Rectal smooth muscle tissue (tissue), 1 donor: ENCODE data around the gene GDF10.

Experiments
- H3K27ac ChIP-seq: one replicate; pipeline ENCODE4 v1.7.0; 2013; ENCODE audit warnings: low read depth, low read length, inconsistent platforms
- H3K27me3 ChIP-seq: one replicate; pipeline ENCODE4 v1.7.0; 2013; ENCODE audit warnings: low read length; ENCODE audit not compliant: control insufficient read depth, insufficient read depth
- H3K36me3 ChIP-seq: one replicate; pipeline ENCODE4 v1.7.0; 2013; ENCODE audit warnings: low read length; ENCODE audit not compliant: control insufficient read depth, insufficient read depth
- H3K4me1 ChIP-seq: one replicate; pipeline ENCODE4 v1.7.0; 2013; ENCODE audit warnings: low read length; ENCODE audit not compliant: control insufficient read depth, insufficient read depth
- H3K4me3 ChIP-seq: one replicate; pipeline ENCODE4 v1.7.0; 2013; ENCODE audit warnings: low read length
- H3K9ac ChIP-seq: one replicate; pipeline ENCODE4 v1.7.0; 2013; ENCODE audit warnings: low read length

GDF10 gene

DNA sequence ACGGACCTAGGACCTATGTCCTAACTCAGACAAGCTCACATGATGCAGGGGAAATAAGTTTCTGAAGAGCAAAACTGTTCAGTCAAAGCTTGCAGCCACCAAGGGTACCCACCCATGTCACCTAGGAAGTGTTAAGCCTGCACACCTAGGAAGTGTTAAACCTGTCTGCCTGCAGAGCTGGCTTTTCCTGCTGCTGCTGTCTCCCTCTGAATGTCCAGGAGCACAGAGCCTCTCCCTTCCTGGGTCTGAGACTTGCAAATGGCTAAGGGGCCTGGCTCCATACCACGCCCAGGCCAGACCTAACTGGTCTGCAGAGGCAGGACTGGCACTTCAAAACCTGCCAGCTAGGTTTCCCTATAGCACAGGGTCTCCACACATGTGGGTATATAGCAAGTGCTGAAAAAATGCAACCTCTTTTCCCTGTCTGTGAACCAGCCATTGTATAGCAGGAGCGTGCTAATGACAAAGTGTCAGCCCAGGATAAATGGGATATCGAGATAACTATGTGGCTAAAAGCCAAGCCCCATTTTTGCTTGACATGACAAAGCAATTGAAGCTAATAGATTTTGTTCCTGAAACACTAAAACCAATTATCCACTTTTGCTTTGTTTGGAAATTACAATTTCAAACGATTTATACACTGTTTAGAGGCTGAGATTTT is 23.8 kb downstream of the GDF10 start:
- Histone ChIP-seq H3K36me3 (no peaks in the 10 kb centered on the region), H3K4me1 (no peaks in the 10 kb centered on the region), H3K9ac (no peak overlapping the region), H3K4me3 (no peak overlapping the region), H3K27me3 (no peaks in the 10 kb centered on the region), H3K27ac (no peak overlapping the region)

DNA sequence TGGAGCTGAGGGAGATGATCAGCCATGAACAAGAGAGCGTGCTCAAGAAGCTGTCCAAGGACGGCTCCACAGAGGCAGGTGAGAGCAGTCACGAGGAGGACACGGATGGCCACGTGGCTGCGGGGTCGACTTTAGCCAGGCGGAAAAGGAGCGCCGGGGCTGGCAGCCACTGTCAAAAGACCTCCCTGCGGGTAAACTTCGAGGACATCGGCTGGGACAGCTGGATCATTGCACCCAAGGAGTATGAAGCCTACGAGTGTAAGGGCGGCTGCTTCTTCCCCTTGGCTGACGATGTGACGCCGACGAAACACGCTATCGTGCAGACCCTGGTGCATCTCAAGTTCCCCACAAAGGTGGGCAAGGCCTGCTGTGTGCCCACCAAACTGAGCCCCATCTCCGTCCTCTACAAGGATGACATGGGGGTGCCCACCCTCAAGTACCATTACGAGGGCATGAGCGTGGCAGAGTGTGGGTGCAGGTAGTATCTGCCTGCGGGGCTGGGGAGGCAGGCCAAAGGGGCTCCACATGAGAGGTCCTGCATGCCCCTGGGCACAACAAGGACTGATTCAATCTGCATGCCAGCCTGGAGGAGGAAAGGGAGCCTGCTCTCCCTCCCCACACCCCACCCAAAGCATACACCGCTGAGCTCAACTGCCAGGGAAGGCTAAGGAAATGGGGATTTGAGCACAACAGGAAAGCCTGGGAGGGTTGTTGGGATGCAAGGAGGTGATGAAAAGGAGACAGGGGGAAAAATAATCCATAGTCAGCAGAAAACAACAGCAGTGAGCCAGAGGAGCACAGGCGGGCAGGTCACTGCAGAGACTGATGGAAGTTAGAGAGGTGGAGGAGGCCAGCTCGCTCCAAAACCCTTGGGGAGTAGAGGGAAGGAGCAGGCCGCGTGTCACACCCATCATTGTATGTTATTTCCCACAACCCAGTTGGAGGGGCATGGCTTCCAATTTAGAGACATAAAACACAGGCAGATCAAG is 25.6 kb downstream of the GDF10 start:
- Histone ChIP-seq H3K4me1 (no peaks in the 10 kb centered on the region), H3K4me3 (no peak overlapping the region), H3K27ac (no peak overlapping the region), H3K9ac (no peak overlapping the region), H3K36me3 (no peaks in the 10 kb centered on the region), H3K27me3 (no peaks in the 10 kb centered on the region)

DNA sequence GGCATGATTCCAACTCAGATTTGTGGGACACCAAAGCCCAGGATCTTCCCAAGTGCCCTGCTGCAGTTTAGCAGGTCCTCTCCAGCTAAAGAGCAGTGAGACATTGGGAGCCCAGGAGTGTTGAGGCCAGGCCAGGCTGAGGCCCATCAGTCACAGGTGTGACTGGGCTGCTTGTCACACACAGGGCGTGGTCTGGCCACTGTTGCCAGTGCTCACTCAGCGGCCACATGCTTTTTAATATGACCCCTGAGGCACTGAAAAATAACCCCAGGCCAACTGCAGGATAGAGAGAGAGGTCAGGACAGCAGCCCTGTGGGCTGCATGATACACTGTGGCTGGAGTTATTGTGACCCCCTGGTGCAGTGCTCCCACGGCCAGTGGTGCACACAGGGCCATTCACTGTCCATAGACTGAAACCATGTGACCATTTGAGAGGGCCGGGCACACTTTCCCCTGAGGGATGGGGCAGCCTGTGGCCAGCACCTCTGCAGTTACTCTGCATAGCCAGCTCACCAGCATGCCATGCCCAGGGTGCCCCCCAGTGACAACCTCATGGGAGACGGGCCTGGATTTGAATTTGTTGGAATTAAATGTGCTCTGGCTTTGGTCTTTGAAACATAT is 26.4 kb downstream of the GDF10 start:
- no peak overlapping the region for H3K27ac ChIP-seq
- H3K36me3 ChIP-seq = no peaks in the 10 kb centered on the region
- H3K4me3 ChIP-seq = no peak overlapping the region
- H3K9ac ChIP-seq = no peak overlapping the region
- H3K27me3 ChIP-seq = no peaks in the 10 kb centered on the region
- H3K4me1 ChIP-seq = no peaks in the 10 kb centered on the region

DNA sequence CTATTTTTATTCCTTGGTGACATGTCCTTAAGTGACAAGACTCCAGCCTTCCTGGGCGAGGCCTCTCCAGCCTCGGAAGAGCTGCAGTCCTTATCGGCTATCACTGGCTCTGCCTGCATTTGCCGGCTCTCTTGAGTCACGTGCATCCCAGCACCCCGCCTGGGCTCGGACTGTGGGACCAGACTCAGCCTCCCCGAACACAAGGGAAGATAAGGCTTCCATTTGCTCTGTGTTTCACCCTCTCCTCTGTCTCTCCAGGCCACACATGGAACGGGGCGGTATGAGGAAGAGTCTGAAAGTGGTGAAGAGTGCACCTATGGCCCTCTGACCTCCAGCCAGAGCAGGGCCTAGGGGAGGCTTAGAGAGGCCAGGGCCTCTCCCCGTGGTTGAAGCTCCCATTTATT is 26.9 kb downstream of the GDF10 start:
- no peaks in the 10 kb centered on the region for H3K36me3 ChIP-seq
- H3K4me1 ChIP-seq = no peaks in the 10 kb centered on the region
- H3K9ac ChIP-seq = no peak overlapping the region
- H3K27ac ChIP-seq = no peak overlapping the region
- H3K4me3 ChIP-seq = no peak overlapping the region
- no peaks in the 10 kb centered on the region for H3K27me3 ChIP-seq

DNA sequence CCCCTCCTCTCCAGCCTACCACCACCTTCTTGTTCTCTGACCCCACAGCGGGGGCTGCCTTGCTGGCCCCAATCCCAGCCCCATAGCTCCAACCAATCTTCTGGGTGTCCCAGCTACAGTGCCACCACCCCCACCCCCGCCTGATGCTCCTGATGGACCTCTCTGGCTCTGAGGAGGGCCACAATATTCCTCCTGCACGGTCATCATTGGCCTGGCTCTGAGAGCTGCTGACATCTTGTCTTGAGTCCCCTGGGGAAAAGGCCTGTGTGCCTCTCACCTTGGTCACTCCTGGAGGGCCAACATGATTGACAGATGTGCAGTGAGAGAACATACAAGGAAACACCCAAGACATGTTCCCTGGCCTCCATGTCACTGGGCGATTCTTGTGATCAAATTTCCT is 29.9 kb downstream of the GDF10 start:
- Histone ChIP-seq H3K27ac (no peak overlapping the region), H3K4me3 (no peak overlapping the region), H3K27me3 (no peaks in the 10 kb centered on the region), H3K36me3 (no peaks in the 10 kb centered on the region), H3K9ac (no peak overlapping the region), H3K4me1 (no peaks in the 10 kb centered on the region)

DNA sequence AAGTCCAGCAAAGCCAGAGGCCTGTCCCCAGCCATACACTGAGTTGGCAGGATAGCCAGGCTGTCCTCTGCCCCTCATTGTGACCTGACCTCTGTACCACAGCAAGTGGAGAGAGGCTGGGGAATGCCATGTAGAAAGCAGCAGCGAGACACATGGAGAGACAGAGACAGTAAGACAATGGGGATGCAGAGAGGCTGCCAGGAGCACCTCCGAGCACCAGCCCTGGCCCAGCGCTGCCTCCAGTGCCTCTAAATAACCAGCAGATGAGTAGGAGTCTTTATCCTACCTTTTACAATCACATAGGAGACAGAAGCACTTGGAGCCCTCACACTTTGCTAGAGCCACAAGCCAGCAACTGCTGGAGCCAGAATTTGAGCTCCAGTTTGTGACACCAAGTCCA is 30.4 kb downstream of the GDF10 start:
- Histone ChIP-seq H3K27ac (no peak overlapping the region), H3K9ac (no peak overlapping the region), H3K36me3 (no peaks in the 10 kb centered on the region), H3K4me3 (no peak overlapping the region), H3K27me3 (no peaks in the 10 kb centered on the region), H3K4me1 (no peaks in the 10 kb centered on the region)

DNA sequence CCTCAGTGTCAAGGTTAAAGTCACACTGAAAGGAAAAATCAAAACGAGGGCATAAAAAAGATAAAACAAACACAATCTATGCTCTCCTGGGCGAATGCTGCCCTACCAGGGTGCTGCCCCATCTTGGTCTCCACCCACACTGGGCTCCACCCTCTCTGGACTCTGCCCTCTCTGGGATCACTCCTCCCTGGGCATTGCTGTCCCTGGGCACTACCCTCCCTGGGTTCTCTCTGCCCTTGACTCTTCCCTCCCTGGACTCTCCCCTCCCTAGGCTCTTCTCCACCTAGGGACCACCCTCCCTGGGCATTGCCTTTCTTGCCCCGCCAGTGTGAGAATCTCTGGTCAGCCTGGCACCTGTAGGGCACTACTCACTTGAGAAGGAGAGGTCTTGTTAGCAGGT is 30.8 kb downstream of the GDF10 start:
- no peaks in the 10 kb centered on the region for H3K4me1 ChIP-seq
- no peaks in the 10 kb centered on the region for H3K36me3 ChIP-seq
- no peak overlapping the region for H3K27ac ChIP-seq
- H3K9ac ChIP-seq = no peak overlapping the region
- H3K27me3 ChIP-seq = no peaks in the 10 kb centered on the region
- no peak overlapping the region for H3K4me3 ChIP-seq

DNA sequence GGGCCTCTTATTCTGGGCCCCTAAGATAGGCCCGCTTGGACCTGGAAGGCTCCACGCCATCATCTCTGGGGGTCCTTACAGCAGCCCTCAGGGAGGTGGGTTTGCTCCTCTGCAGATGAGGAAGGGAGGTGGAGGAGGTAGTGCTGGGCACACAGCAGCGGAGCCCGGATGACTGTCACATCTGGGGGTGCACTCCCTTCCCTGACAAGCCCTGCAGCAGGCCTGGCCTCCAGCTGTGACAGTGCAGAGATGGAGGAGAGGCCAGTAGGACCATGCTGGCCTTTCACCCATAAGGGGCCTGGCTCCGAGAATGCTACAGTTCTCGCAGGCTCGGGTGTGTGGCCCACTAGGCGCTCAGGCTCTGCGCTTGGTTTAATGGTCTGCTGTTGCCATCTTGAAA is 31.5 kb downstream of the GDF10 start:
- H3K27me3 ChIP-seq = no peaks in the 10 kb centered on the region
- no peak overlapping the region for H3K9ac ChIP-seq
- no peaks in the 10 kb centered on the region for H3K36me3 ChIP-seq
- no peak overlapping the region for H3K27ac ChIP-seq
- H3K4me1 ChIP-seq = no peaks in the 10 kb centered on the region
- H3K4me3 ChIP-seq = no peak overlapping the region

DNA sequence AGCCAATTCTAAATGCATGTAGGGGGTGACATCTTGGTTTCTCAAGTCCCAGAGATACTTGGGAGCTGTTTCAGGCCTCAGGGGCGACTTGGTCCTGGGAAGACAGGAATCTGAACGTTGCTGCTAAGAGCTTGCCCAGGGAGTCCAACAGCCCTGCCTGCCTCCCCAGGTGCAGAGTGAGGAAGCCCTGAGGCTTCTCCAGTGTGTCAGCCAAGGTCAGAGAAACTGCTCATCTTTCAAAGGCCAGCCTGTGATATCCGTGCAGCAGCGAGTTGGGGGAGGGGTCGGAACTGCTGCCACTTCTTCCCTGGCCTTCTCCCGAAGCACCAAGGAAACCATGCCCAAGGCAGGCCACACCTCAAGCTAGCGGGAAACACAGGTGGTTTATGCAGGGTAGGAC is 32.0 kb downstream of the GDF10 start:
- Histone ChIP-seq H3K4me1 (no peaks in the 10 kb centered on the region), H3K36me3 (no peaks in the 10 kb centered on the region), H3K27me3 (no peaks in the 10 kb centered on the region)

DNA sequence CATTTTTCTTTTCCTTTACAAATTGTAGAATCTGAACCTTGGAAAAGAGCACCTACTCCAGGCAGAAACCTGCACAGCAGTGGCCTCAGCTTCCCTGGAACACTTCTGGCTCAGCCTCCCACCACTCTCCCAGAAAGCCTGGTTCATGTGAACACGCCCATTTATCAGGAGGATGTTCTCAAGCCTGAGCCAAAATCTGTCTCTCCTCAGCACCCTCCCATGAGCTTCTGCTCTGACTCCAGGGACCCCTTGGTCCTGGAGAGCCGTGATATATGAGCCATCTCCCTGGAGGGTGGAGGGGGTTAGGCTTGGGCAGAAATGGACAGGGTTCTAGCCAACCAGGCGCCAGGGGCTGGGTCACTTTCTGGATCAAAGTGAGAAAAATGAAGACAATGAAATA is 32.4 kb downstream of the GDF10 start:
- Histone ChIP-seq H3K27ac (no peak overlapping the region), H3K9ac (no peak overlapping the region), H3K27me3 (no peaks in the 10 kb centered on the region), H3K4me1 (no peaks in the 10 kb centered on the region), H3K36me3 (no peaks in the 10 kb centered on the region), H3K4me3 (no peak overlapping the region)

More for the DNA sequence above, 32.0 kb downstream of the GDF10 start:
- no peak overlapping the region for H3K4me3 ChIP-seq
- H3K27ac ChIP-seq = no peak overlapping the region
- no peak overlapping the region for H3K9ac ChIP-seq

DNA sequence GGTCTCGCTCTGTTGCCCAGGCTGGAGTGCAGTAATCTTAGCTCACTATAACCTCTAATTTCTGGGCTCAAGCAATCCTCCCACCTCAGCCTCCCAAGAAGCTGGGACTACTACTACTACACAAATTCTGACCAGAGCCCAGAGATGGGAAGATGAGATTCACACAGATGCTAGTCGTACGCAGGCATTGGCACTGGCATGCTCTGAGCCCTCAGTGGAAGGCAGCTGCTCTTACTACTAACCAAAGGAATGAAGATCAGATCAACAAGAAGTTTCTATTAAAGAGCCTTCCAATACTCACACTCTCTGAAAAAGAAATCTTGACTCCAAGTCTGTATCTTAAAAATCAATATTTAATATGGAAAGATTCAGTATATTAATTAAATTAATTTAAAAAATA is 32.9 kb downstream of the GDF10 start:
- no peak overlapping the region for H3K27ac ChIP-seq
- no peak overlapping the region for H3K9ac ChIP-seq
- H3K27me3 ChIP-seq = no peaks in the 10 kb centered on the region
- H3K4me3 ChIP-seq = no peak overlapping the region
- no peaks in the 10 kb centered on the region for H3K4me1 ChIP-seq
- no peaks in the 10 kb centered on the region for H3K36me3 ChIP-seq

DNA sequence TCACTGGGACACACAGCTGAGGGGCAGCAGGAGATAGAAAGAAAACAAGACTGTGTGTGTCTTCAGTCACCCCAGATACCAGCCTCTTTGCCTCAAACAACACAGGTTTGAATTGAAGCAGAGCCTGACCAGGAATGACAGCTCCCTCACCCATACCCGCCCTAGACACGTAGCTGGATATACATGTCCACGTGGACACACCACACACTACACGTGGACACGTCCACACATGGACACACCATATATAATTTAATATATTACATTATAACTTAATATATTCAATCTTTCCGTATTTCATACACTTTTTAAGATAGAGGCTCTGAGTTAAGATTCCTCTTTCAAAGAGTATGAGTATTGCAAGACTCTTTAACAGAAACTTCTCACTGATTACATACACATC is 33.5 kb downstream of the GDF10 start:
- Histone ChIP-seq H3K36me3 (no peaks in the 10 kb centered on the region), H3K27me3 (no peaks in the 10 kb centered on the region), H3K9ac (no peak overlapping the region), H3K4me1 (no peaks in the 10 kb centered on the region), H3K27ac (no peak overlapping the region), H3K4me3 (no peak overlapping the region)
